DOHH2 (cell line): ENCODE measurements around the gene SLC9A2.

Experiments used
- H3F3A ChIP-seq: fragments of 200-600 bp; sonication (generic), shearing (Covaris generic); 2 replicates; pipeline ENCODE4 v1.6.0; 2016; ENCODE audit warnings: antibody characterized with exemption, mild to moderate bottlenecking; ENCODE audit not compliant: control insufficient read depth, insufficient read depth
- H3K27ac ChIP-seq: fragments of 200-600 bp; sonication (generic); 2 replicates; pipeline ENCODE4 v1.5.1; 2014; ENCODE audit warnings: low read depth, mild to moderate bottlenecking, low read length, moderate library complexity
- H3K27me3 ChIP-seq: fragments of 200-600 bp; sonication (generic); 2 replicates; pipeline ENCODE4 v1.6.1; 2014; ENCODE audit warnings: mild to moderate bottlenecking, low read length, mixed read lengths; ENCODE audit not compliant: control insufficient read depth
- H3K36me3 ChIP-seq: fragments of 200-600 bp; sonication (generic); 2 replicates; pipeline ENCODE4 v1.6.1; 2014; ENCODE audit warnings: mild to moderate bottlenecking, low read length, moderate library complexity, mixed read lengths; ENCODE audit not compliant: control insufficient read depth
- H3K4me1 ChIP-seq: fragments of 200-600 bp; sonication (generic); 2 replicates; pipeline ENCODE4 v1.6.1; 2014; ENCODE audit warnings: mild to moderate bottlenecking, low read length, mixed read lengths; ENCODE audit not compliant: control insufficient read depth
- H3K4me2 ChIP-seq: fragments of 200-600 bp; sonication (generic); 2 replicates; pipeline ENCODE4 v1.6.0; 2014; ENCODE audit warnings: mild to moderate bottlenecking, low read length, moderate library complexity
- H3K4me3 ChIP-seq: fragments of 200-600 bp; sonication (generic); 2 replicates; pipeline ENCODE4 v1.5.1; 2014; ENCODE audit warnings: mild to moderate bottlenecking, low read length, mixed read lengths
- H3K79me2 ChIP-seq: fragments of 200-600 bp; sonication (generic); 2 replicates; pipeline ENCODE4 v1.6.1; 2014; ENCODE audit warnings: mild to moderate bottlenecking, low read length, mixed read lengths; ENCODE audit not compliant: control insufficient read depth
- H3K9me2 ChIP-seq: fragments of 200-600 bp; sonication (generic); replicated peaks from 2 replicates; pipeline ENCODE4 v1.6.1; 2014; ENCODE audit warnings: mild to moderate bottlenecking, low read length, mixed read lengths; ENCODE audit not compliant: control insufficient read depth
- H3K9me3 ChIP-seq: fragments of 200-600 bp; sonication (generic); 2 replicates; pipeline ENCODE4 v1.6.1; 2014; ENCODE audit warnings: antibody characterized with exemption, low read length, mixed read lengths; ENCODE audit not compliant: control insufficient read depth, insufficient read depth
- H4K20me1 ChIP-seq: fragments of 200-600 bp; sonication (generic); 2 replicates; pipeline ENCODE4 v1.6.0; 2014; ENCODE audit warnings: low read depth, mild to moderate bottlenecking, antibody characterized with exemption, low read length, moderate library complexity; ENCODE audit not compliant: control insufficient read depth, insufficient read depth
- EZH2phosphoT487 ChIP-seq: fragments of 200-600 bp; sonication (generic); IDR thresholded peaks from 2 replicates; pipeline ENCODE4 v1.6.1; 2017; ENCODE audit warnings: borderline replicate concordance, mild to moderate bottlenecking, antibody characterized with exemption, low read length, moderate library complexity, mixed read lengths
- TF ChIP-seq, protein P1 (sequence below): fragments of 200-600 bp; sonication (generic); IDR thresholded peaks from one replicate; pipeline ENCODE4 v1.5.1; 2014; ENCODE audit warnings: antibody characterized with exemption, mild to moderate bottlenecking, low read depth, low read length; ENCODE audit not compliant: poor library complexity, severe bottlenecking

Gene SLC9A2

GRCh38 chr2:102592601-102593000 is 26.8 kb upstream of the SLC9A2 start:
- Histone ChIP-seq H3K4me1 (no peaks in the 10 kb centered on the region), H3K9me3 (no peaks in the 10 kb centered on the region), H3K79me2 (no peaks in the 10 kb centered on the region), H3K27me3 (no peaks in the 10 kb centered on the region), H4K20me1 (no peaks in the 10 kb centered on the region), H3K36me3 (no peaks in the 10 kb centered on the region), H3K27ac (no peak overlapping the region), H3K9me2 (no peaks in the 10 kb centered on the region), H3K4me2 (no peak overlapping the region), H3F3A (no peaks in the 10 kb centered on the region), H3K4me3 (no peak overlapping the region)
- TF ChIP-seq, protein P1, sequence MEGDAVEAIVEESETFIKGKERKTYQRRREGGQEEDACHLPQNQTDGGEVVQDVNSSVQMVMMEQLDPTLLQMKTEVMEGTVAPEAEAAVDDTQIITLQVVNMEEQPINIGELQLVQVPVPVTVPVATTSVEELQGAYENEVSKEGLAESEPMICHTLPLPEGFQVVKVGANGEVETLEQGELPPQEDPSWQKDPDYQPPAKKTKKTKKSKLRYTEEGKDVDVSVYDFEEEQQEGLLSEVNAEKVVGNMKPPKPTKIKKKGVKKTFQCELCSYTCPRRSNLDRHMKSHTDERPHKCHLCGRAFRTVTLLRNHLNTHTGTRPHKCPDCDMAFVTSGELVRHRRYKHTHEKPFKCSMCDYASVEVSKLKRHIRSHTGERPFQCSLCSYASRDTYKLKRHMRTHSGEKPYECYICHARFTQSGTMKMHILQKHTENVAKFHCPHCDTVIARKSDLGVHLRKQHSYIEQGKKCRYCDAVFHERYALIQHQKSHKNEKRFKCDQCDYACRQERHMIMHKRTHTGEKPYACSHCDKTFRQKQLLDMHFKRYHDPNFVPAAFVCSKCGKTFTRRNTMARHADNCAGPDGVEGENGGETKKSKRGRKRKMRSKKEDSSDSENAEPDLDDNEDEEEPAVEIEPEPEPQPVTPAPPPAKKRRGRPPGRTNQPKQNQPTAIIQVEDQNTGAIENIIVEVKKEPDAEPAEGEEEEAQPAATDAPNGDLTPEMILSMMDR: no peak
- TF ChIP-seq EZH2phosphoT487: no peak

DNA sequence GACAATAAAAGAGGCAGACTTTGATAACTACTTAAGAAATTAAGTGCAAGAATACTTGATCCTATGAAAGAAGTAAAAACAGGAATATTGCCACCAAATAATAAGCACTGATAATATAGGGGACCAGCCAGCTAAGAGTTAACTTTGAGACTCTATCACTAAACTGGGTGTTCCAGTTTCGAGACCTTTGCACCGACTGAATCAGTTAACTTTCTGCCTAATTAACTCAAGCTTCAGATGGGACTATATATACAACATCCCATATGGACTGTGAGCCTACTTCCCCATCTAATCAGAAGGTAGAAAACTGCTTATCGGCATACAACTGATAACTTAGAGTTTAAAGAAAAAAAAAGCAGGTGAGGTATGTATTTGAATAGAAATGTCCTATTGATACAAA is 25.8 kb upstream of the SLC9A2 start:
- no peaks in the 10 kb centered on the region for H3K9me3 ChIP-seq
- TF ChIP-seq, protein P1: no peak
- no peak for TF ChIP-seq EZH2phosphoT487
- H3F3A ChIP-seq: no peaks in the 10 kb centered on the region
- H3K36me3 ChIP-seq: no peaks in the 10 kb centered on the region
- no peaks in the 10 kb centered on the region for H3K4me1 ChIP-seq
- H3K4me2 ChIP-seq: no peak overlapping the region
- H3K9me2 ChIP-seq: no peaks in the 10 kb centered on the region
- H4K20me1 ChIP-seq: no peaks in the 10 kb centered on the region
- H3K4me3 ChIP-seq: no peak overlapping the region
- no peaks in the 10 kb centered on the region for H3K79me2 ChIP-seq
- no peak overlapping the region for H3K27ac ChIP-seq
- no peaks in the 10 kb centered on the region for H3K27me3 ChIP-seq

- H3K79me2 ChIP-seq: no peaks in the 10 kb centered on the region
- H3K4me3 ChIP-seq: no peak overlapping the region
- no peaks in the 10 kb centered on the region for H3K4me1 ChIP-seq
- no peaks in the 10 kb centered on the region for H4K20me1 ChIP-seq
- H3K27ac ChIP-seq: no peak overlapping the region
- H3K36me3 ChIP-seq: no peaks in the 10 kb centered on the region
- H3K9me3 ChIP-seq: no peaks in the 10 kb centered on the region
- H3F3A ChIP-seq: no peaks in the 10 kb centered on the region
- H3K9me2 ChIP-seq: no peaks in the 10 kb centered on the region
- H3K27me3 ChIP-seq: no peaks in the 10 kb centered on the region
- no peak overlapping the region for H3K4me2 ChIP-seq
- TF ChIP-seq, protein P1: no peak
- TF ChIP-seq EZH2phosphoT487: no peak
Observed at GRCh38 chr2:102594445-102595016, 24.8 kb upstream of the SLC9A2 start.
